GM12801 (cell line): ENCODE measurements around the gene CPS1.

Experiments used
- TF ChIP-seq, protein P1 (sequence below): IDR thresholded peaks from one replicate; pipeline ENCODE4 v1.5.1; 2011; ENCODE audit warnings: control low read depth; ENCODE audit not compliant: insufficient read length; ENCODE audit errors: extremely low read depth

CPS1 gene

DNA sequence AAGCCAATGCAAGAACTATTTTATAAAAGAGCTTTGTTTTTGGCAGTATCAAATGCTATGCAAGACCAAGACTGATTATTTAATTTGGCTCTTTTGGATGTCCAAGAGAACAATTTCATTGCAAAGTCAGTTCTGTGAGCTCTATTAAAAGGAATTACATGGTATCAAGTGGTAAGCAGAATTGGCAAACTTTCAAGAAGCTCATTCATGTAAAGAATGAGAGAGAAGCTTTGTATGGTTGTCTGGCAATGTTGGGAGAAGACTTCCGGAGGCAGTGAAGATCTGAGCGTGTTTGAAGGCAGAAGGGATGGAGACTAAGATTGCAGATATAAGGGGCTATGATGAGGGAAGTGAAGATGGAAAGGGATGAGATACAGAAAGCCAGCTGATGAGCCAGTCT is 49.6 kb downstream of the CPS1 start:
- TF ChIP-seq, protein P1, sequence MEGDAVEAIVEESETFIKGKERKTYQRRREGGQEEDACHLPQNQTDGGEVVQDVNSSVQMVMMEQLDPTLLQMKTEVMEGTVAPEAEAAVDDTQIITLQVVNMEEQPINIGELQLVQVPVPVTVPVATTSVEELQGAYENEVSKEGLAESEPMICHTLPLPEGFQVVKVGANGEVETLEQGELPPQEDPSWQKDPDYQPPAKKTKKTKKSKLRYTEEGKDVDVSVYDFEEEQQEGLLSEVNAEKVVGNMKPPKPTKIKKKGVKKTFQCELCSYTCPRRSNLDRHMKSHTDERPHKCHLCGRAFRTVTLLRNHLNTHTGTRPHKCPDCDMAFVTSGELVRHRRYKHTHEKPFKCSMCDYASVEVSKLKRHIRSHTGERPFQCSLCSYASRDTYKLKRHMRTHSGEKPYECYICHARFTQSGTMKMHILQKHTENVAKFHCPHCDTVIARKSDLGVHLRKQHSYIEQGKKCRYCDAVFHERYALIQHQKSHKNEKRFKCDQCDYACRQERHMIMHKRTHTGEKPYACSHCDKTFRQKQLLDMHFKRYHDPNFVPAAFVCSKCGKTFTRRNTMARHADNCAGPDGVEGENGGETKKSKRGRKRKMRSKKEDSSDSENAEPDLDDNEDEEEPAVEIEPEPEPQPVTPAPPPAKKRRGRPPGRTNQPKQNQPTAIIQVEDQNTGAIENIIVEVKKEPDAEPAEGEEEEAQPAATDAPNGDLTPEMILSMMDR: no peak

DNA sequence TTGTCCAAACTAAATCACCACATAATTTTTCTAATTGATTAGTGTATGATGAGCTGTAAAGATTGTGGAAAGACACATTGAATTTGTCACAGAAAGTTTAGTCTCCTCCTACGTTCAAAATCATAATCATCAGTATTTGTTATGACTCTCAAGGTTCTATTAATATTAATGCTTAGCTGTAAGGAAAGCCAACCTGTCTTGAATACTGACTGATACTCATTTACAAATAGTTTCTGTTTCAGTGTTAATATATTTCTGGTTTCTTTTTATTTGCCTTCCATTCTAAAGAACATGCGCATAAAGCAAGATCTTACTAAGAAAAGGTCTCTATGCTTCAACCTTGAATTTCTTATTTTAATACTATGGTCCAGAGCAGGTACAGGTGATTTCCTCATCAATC is 55.1 kb downstream of the CPS1 start:
- TF ChIP-seq, protein P1: no peak

DNA sequence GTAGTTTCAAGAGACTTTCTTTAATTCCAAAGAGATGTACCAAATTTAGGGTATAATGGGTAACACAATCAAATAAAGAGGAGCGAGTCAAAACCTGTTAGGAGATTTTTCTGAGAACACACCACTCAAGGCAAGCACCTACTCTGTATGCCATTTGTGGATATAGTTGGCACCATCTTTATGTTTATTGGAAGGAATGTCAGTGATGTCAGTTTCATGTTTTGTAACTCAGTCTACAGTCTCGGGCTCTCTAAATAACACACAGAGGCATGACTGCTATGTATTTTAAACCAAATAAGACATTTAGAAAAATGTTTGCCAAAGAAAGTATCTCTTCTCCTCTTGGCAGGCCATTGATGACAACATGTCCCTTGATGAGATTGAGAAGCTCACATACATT is 59.7 kb downstream of the CPS1 start:
- TF ChIP-seq, protein P1: no peak

DNA sequence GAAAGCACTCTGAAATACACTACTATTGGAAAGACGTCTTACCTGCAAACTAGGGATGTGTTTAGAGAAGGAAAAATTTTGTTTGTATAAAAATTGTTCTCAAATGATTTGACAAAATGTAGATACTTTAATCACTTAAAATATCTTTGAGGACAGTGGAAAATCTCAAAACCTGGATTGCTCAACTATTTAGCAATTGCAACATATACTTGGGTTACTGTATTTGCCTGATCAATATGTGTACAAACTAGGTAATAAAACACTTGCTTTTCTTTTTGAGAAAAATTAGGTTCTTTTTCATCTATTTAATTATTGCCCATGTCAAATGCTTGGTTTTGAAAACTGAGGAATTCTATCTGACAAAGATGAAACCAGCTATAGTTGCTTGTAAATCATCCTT is 60.9 kb downstream of the CPS1 start:
- TF ChIP-seq, protein P1: no peak

DNA sequence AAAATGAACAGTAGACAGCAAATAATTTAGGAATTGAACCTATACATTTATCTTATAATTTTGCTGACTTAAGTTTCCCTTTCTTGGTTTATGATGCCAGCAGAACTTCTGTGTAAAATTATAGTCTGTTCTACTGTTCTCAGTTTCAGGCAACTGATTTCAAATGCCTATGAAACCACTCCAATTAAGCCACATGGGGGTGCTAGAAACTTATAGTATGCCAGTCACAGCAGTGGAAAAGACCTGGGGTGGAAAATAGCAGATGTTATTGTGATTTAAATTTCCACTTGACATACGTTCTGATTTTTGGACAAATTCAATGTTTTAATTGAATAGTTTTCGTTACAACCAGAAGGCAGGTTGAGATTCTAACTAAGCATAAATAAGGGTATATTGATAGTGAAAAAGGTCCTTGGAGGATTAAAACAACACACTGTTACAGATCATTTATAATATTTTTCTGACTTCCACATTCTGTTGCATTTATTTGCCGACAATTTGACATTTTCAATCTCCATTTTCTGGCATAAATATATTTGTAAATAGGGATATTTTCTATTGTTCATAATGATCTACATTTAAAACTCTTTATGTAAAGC is 61.4 kb downstream of the CPS1 start:
- TF ChIP-seq, protein P1: no peak

DNA sequence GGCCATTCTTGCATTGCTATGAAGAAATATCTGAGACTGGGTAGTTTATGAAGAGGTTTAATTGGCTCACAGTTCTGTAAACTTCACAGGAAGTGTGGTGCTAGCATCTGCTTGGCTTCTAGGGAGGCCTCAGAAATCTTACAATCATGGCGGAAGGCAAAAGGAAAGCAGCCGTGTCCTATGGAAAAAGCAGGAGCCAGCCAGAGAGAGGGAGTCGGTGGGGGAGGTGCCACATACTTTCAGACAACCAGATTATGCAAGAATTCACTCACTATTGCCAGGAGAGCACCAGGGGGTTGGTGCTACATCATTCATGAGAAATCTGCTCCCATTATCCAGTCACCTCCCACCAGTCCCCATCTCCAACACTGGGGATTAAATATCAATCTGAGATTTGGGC is 64.1 kb downstream of the CPS1 start:
- TF ChIP-seq, protein P1: no peak

DNA sequence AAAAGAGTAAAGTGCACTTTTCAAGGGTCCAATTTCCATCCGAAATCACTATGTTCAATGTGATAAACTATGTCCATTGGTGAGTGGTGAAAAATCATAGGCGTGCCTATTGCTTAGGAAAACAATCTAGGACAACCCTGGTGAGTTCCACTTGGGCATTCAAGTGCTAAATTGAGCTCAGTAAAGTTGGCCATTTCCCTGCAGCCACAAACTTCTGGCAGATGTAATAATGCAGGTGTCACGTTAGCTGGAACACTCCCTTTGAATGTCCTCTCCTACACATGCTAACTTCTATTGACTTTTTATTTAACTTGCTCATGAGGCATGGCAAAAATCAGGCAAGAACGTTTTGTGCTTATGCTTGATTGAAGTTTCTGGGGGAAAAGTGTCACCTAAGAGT is 67.1 kb downstream of the CPS1 start:
- TF ChIP-seq, protein P1: no peak

DNA sequence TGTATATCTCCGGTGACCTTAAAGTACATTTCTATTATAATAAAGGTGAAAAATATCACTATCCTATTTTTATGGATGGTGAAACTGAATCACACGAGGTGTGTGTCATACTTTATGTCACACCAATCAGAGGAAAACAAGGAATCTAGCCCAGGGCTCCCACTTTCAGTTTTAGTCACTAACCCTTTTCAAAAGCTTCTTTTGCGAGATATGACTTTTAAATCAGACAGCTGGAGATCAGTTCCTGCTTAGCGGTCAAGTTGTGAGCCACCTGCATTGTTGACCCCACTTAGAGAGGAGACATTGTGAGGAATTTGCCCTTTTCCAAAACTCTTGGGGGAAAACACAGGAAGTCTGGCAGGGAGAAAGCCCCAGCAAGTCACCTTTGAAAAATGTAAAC is 70.5 kb downstream of the CPS1 start:
- TF ChIP-seq, protein P1: no peak
